HG03139 (cell line): ENCODE results near the gene ETS1.

Experiments used
- ATAC-seq: cut with Tn5 transposase; IDR thresholded peaks from one replicate; pipeline ENCODE4 v1.9.1; 2021; ENCODE audit not compliant: unreplicated experiment

ETS1 gene

GRCh38 chr11:128596250-128596649, 8.9 kb upstream of the ETS1 start:
- no peak for ATAC-seq

GRCh38 chr11:128595775-128596174, 8.4 kb upstream of the ETS1 start:
- no peak for ATAC-seq

- no peak for ATAC-seq
Observed at GRCh38 chr11:128595221-128595620, 7.9 kb upstream of the ETS1 start.

GRCh38 chr11:128594226-128594625, 6.9 kb upstream of the ETS1 start:
- ATAC-seq = no peak

GRCh38 chr11:128593281-128593680, 5.9 kb upstream of the ETS1 start:
- ATAC-seq = no peak

- no peak for ATAC-seq
Observed at GRCh38 chr11:128592454-128592853, 5.1 kb upstream of the ETS1 start.

GRCh38 chr11:128590587-128590986, 3.2 kb upstream of the ETS1 start:
- no peak for ATAC-seq

GRCh38 chr11:128589998-128590397, 2.6 kb upstream of the ETS1 start:
- no peak for ATAC-seq

- ATAC-seq = no peak
Observed at GRCh38 chr11:128588093-128588492, 735 bp upstream of the ETS1 start.

- no peak for ATAC-seq
Observed at GRCh38 chr11:128586689-128587088, 669 bp downstream of the ETS1 start.

GRCh38 chr11:128585498-128586238, 1.7 kb downstream of the ETS1 start:
- no peak for ATAC-seq

GRCh38 chr11:128584253-128584652, 3.1 kb downstream of the ETS1 start:
- no peak for ATAC-seq

GRCh38 chr11:128582496-128583366, 4.6 kb downstream of the ETS1 start:
- ATAC-seq = no peak

GRCh38 chr11:128581561-128582272, 5.6 kb downstream of the ETS1 start:
- ATAC-seq = no peak

- no peak for ATAC-seq
Observed at GRCh38 chr11:128580612-128581011, 6.7 kb downstream of the ETS1 start.

- no peak for ATAC-seq
Observed at GRCh38 chr11:128579798-128580504, 7.4 kb downstream of the ETS1 start.

- no peak for ATAC-seq
Observed at GRCh38 chr11:128576555-128576954, 10.8 kb downstream of the ETS1 start.

GRCh38 chr11:128575961-128576350, 11.4 kb downstream of the ETS1 start:
- no peak for ATAC-seq

- no peak for ATAC-seq
Observed at GRCh38 chr11:128575174-128575960, 12.0 kb downstream of the ETS1 start.

- ATAC-seq = no peak
Observed at GRCh38 chr11:128574576-128575011, 12.8 kb downstream of the ETS1 start.
